Caco-2 (cell line): ENCODE data around the gene GFOD1. TPM values are rescaled to one million over a fixed set of nuclear protein-coding genes. Genes with fewer than 3 reads are reported as not detected.
"Not testable (repeated sequence)": the region's sequence is repeated elsewhere in the genome, so short reads cannot be mapped to it uniquely, and the experiment has no call there.

ENCODE experiments used
- BruUV-seq: library from RNA; stranded (reverse); fragments of 400-500 nt; replicated peaks from 2 replicates; lab custom pipeline; 2021; lab: Mats Ljungman, UMichigan
- CTCF ChIA-PET: fragments of 300-600 bp; sonication (Branson Sonifier 250); formaldehyde crosslinking; loops from one replicate; lab custom pipeline; 2022; ENCODE audit warnings: antibody characterized with exemption; lab: Charles Lee
- POLR2A ChIA-PET: fragments of 300-600 bp; sonication (Branson Sonifier 250); formaldehyde crosslinking; loops from one replicate; lab custom pipeline; 2022; ENCODE audit warnings: antibody characterized with exemption; lab: Charles Lee
- DNase-seq, 2 experiments: peaks; one replicate each; pipeline versions ENCODE4 v3.0.0 to v3.0.0-alpha.2; 2020 to 2022
- H3K27me3 ChIP-seq: replicated peaks from 2 replicates; pipeline ENCODE4 v1.6.0; 2011; ENCODE audit warnings: low read length; ENCODE audit not compliant: control insufficient read depth, insufficient read depth
- H3K36me3 ChIP-seq: 2 replicates; pipeline ENCODE4 v1.5.1; 2011; ENCODE audit warnings: low read length; ENCODE audit not compliant: control insufficient read depth, insufficient read depth
- H3K4me1 ChIP-seq: fragments of 250-450 bp; sonication (Bioruptor Pico); 2 replicates; pipeline ENCODE4 v1.5.1; 2020; ENCODE audit warnings: mild to moderate bottlenecking
- H3K4me3 ChIP-seq: 2 replicates; pipeline ENCODE4 v1.5.1; 2011; ENCODE audit warnings: low read depth, mild to moderate bottlenecking, control low read depth, low read length
- H3K9me3 ChIP-seq: fragments of 250-450 bp; sonication (Bioruptor Pico); 2 replicates; pipeline ENCODE4 v1.5.1; 2020; ENCODE audit warnings: mild to moderate bottlenecking, moderate library complexity
- H3K27ac Mint-ChIP-seq: one replicate; pipeline ENCODE4 v1.8.0; 2022; ENCODE audit warnings: mixed read lengths; ENCODE audit not compliant: unreplicated experiment
- H3K27me3 Mint-ChIP-seq: one replicate; pipeline ENCODE4 v1.8.0; 2022; ENCODE audit warnings: mixed read lengths; ENCODE audit not compliant: insufficient read depth, unreplicated experiment
- H3K36me3 Mint-ChIP-seq: one replicate; pipeline ENCODE4 v1.8.0; 2022; ENCODE audit warnings: mild to moderate bottlenecking, mixed read lengths; ENCODE audit not compliant: insufficient read depth, unreplicated experiment
- H3K4me1 Mint-ChIP-seq: one replicate; pipeline ENCODE4 v1.8.0; 2022; ENCODE audit warnings: low read depth, mixed read lengths; ENCODE audit not compliant: unreplicated experiment
- H3K4me3 Mint-ChIP-seq: one replicate; pipeline ENCODE4 v1.8.0; 2022; ENCODE audit warnings: mild to moderate bottlenecking, moderate library complexity, mixed read lengths; ENCODE audit not compliant: unreplicated experiment
- H3K9me3 Mint-ChIP-seq: one replicate; pipeline ENCODE4 v1.8.0; 2022; ENCODE audit warnings: mixed read lengths; ENCODE audit not compliant: unreplicated experiment
- intact Hi-C: fragments of 100-400 bp; cut with micrococcal nuclease; formaldehyde crosslinking; loops from one replicate; pipeline ENCODE4 v1.10.0; 2022; ENCODE audit not compliant: unreplicated experiment
- total RNA-seq: library from RNA; stranded (reverse); gene quantifications from 2 replicates; pipeline ENCODE4 v1.2.3, GENCODE V29; 2022
- TF ChIP-seq, protein P1 (sequence below), 2 experiments: fragments of 200-600 bp in 1 of 2; IDR thresholded peaks; 1 replicate in 1 of 2; 2 replicates in 1 of 2; pipeline versions ENCODE4 v1.5.1 to v1.8.0; 2011 to 2022; ENCODE audit warnings: antibody characterized with exemption in 1 of 2, control low read depth in 1 of 2, inconsistent platforms in 1 of 2, low read depth in 1 of 2, low read length in 1 of 2, mild to moderate bottlenecking in 1 of 2, moderate library complexity in 1 of 2; ENCODE audit not compliant: insufficient read depth in 1 of 2, severe bottlenecking in 1 of 2, unreplicated experiment in 1 of 2

The GFOD1 gene
- total RNA-seq, 1 experiment from 2014 or later, result 0.84 TPM

DNA sequence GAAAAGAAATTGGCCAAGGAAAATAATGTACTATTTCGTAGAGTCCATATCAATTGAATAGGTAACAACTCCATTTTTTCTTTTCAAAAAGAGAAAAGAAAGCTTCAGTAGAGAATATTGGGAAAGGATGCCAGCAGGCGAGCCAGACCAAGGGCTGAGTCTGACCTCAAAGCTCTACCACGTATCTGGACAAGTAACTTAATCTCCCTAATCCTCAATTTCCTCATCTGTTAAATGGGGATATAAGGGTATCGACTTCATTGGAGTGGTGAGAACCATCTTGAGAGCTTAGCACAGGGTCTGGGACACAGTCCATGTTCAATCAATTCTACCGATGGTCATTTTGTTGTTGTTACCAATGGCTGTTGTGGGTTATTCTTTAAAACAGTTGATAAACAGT, 95.9 kb downstream of the GFOD1 start:
- Mint-ChIP-seq H3K4me1 (no peaks in the 10 kb centered on the region), H3K27ac (no peak overlapping the region), H3K36me3 (no peaks in the 10 kb centered on the region), H3K27me3 (peaks cover 4% of the 10 kb centered on the region), H3K4me3 (no peak overlapping the region), H3K9me3 (no peaks in the 10 kb centered on the region)
- H3K9me3 ChIP-seq, result no peaks in the 10 kb centered on the region
- ChIA-PET CTCF (no interaction called here), POLR2A (no interaction called here)
- no TSS peak for BruUV-seq
- DNase-seq, result no peak
- no peaks in the 10 kb centered on the region for H3K27me3 ChIP-seq
- no peaks in the 10 kb centered on the region for H3K4me1 ChIP-seq
- intact Hi-C loops, result no loop called here
- no peak overlapping the region for H3K4me3 ChIP-seq
- H3K36me3 ChIP-seq, result no peaks in the 10 kb centered on the region
- TF ChIP-seq, protein P1, sequence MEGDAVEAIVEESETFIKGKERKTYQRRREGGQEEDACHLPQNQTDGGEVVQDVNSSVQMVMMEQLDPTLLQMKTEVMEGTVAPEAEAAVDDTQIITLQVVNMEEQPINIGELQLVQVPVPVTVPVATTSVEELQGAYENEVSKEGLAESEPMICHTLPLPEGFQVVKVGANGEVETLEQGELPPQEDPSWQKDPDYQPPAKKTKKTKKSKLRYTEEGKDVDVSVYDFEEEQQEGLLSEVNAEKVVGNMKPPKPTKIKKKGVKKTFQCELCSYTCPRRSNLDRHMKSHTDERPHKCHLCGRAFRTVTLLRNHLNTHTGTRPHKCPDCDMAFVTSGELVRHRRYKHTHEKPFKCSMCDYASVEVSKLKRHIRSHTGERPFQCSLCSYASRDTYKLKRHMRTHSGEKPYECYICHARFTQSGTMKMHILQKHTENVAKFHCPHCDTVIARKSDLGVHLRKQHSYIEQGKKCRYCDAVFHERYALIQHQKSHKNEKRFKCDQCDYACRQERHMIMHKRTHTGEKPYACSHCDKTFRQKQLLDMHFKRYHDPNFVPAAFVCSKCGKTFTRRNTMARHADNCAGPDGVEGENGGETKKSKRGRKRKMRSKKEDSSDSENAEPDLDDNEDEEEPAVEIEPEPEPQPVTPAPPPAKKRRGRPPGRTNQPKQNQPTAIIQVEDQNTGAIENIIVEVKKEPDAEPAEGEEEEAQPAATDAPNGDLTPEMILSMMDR (IDR thresholded peaks at IDR 0.05; ENCODE audit: insufficient read depth in 1 of 2, low read depth in 1 of 2, low read length in 1 of 2, severe bottlenecking in 1 of 2, unreplicated experiment in 1 of 2), result no peak

DNA sequence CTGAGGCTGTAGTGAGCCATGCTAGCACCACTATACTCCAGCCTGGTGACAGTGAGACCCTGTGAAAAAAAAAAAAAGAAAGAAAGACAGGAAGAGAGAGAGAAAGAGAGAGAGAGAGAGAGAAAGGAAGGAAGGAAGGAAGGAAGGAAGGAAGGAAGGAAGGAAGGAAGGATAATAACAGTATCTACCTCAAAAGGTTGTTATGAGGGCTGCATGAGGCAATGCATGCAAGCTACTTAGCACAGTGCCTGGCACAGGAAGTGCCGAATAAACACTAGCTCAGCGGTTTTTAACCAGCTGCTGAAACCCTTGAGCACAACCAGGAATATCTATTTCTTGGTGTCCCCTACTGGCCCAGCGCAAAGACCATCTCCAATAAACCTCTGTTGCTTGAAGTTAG, 96.7 kb downstream of the GFOD1 start:
- TF ChIP-seq, protein P1 (IDR thresholded peaks at IDR 0.05; ENCODE audit: insufficient read depth in 1 of 2, low read depth in 1 of 2, low read length in 1 of 2, severe bottlenecking in 1 of 2, unreplicated experiment in 1 of 2), result no peak

DNA sequence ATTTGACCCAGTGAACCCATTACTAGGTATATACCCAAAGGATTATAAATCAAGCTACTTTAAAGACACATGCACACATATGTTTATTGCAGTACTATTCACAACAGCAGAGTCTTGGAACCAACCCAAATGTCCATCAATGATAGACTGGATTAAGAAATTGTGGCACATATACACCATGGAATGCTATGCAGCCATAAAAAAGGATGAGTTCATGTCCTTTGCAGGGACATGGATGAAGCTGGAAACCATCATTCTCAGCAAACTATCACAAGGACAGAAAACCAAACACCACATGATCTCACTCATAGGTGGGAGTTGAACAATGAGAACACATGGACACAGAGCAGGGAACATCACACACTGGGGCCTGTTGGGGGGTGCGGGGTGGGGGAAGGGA, 98.2 kb downstream of the GFOD1 start:
- H3K36me3 ChIP-seq, H3K4me1 Mint-ChIP-seq, H3K27ac Mint-ChIP-seq, H3K36me3 Mint-ChIP-seq, H3K4me1 ChIP-seq, H3K9me3 ChIP-seq, BruUV-seq, DNase-seq, POLR2A ChIA-PET, H3K4me3 Mint-ChIP-seq, H3K27me3 ChIP-seq, H3K9me3 Mint-ChIP-seq, H3K4me3 ChIP-seq, intact Hi-C loops, CTCF ChIA-PET: not testable (repeated sequence)
- peaks cover 10% of the 10 kb centered on the region for H3K27me3 Mint-ChIP-seq

More for the DNA sequence above, 96.7 kb downstream of the GFOD1 start:
- Histone ChIP-seq H3K4me1 (no peaks in the 10 kb centered on the region), H3K4me3 (no peak overlapping the region), H3K9me3 (no peaks in the 10 kb centered on the region), H3K36me3 (no peaks in the 10 kb centered on the region), H3K27me3 (no peaks in the 10 kb centered on the region)
- intact Hi-C loops, result no loop called here
- Mint-ChIP-seq H3K4me3 (no peak overlapping the region), H3K9me3 (no peaks in the 10 kb centered on the region), H3K27me3 (peaks cover 10% of the 10 kb centered on the region), H3K4me1 (no peaks in the 10 kb centered on the region), H3K36me3 (no peaks in the 10 kb centered on the region), H3K27ac (no peak overlapping the region)
- BruUV-seq, result no TSS peak
- DNase-seq, result no peak
- POLR2A ChIA-PET, result no interaction called here
- CTCF ChIA-PET, result no interaction called here

DNA sequence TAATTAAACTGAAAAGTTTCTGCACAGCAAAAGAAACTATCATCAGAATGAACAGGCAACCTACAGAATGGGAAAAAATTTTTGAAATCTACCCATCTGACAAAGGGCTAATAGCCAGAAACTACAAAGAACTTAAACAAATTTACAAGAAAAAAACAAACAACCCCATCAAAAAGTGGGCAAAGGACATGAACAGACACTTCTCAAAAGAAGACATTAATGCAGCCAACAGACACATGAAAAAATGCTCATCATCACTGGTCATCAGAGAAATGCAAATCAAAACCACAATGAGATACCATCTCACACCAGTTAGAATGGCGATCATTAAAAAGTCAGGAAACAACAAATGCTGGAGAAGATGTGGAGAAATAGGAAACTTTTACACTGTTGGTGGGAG, 98.6 kb downstream of the GFOD1 start:
- H3K36me3 ChIP-seq, POLR2A ChIA-PET, CTCF ChIA-PET, H3K4me1 ChIP-seq, H3K4me1 Mint-ChIP-seq, H3K4me3 Mint-ChIP-seq, H3K4me3 ChIP-seq, intact Hi-C loops, H3K36me3 Mint-ChIP-seq, DNase-seq, H3K9me3 Mint-ChIP-seq, H3K27me3 ChIP-seq, H3K27ac Mint-ChIP-seq, H3K9me3 ChIP-seq, BruUV-seq: not testable (repeated sequence)
- peaks cover 10% of the 10 kb centered on the region for H3K27me3 Mint-ChIP-seq
